ENCODE measurements around the gene RAD51B. TPM values are rescaled to one million over a fixed set of nuclear protein-coding genes. Genes with fewer than 3 reads are reported as not detected.

RAD51B gene
- total and polyA plus RNA-seq, 4 experiments from 2014 or later: 22.0 to 35.7 (median 31.4) TPM

GRCh38 chr14:68525516-68525915, 705.9 kb downstream of the RAD51B start:
- H3K27me3 Mint-ChIP-seq: no peaks in the 10 kb centered on the region
- Histone ChIP-seq H3K27me3 (ENCODE audit: insufficient read depth, low read length) (no peaks in the 10 kb centered on the region), H3K4me1 (ENCODE audit: insufficient read depth, low read length) (no peaks in the 10 kb centered on the region), H3K36me3 (ENCODE audit: insufficient read depth, low read length) (no peaks in the 10 kb centered on the region), H3K27ac (ENCODE audit: low read depth, low read length) (no peak overlapping the region), H3K9me3 (ENCODE audit: control insufficient read depth in 1 of 2, low read length in 2 of 2) (peaks cover 0 to 4% of the 10 kb centered on the region in 2 donors), H3K4me3 (ENCODE audit: low read length in 2 of 2) (no peak overlapping the region)
- H3K4me1 Mint-ChIP-seq: no peaks in the 10 kb centered on the region
- H3K27ac Mint-ChIP-seq: no peak overlapping the region
- H3K9me3 Mint-ChIP-seq: peaks cover 0 to 17% (median 13%) of the 10 kb centered on the region in 8 donors
- ChIA-PET CTCF (ENCODE audit: partially characterized antibody) (no interaction called here), POLR2A (ENCODE audit: partially characterized antibody) (no interaction called here)
- H3K4me3 Mint-ChIP-seq: no peak overlapping the region
- no peak for DNase-seq
- peaks cover 1 to 13% of the 10 kb centered on the region in 2 donors for H3K36me3 Mint-ChIP-seq
- intact Hi-C loops (cut with micrococcal nuclease): no loop called here

DNA sequence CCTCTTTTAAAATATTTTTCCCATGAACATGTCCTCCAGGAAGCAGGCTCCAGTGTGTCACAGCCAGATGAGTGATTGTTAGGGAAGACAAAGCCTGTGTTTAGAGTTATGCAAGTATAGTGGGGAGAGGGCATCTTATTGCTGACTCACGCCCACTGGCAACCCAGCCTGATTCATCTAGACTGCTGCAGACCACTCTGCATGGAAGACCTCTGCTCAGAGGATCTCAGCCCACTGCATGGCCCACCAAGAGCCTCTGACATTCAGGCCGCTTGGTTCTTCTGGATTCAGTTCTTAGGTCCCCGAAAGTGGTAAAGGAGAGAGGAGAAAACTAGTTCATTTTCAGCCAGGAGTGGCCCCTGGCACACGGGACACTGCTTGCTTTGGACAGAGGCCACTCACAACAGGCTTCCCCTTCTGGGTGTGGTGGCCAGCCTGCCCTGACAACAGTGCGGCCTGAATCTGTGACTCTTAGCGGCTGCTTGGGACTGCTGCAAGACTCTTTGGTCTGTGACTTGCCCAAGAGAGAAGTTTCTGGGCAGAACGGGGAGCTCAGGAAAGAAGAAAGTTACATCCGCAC, 707.0 kb downstream of the RAD51B start:
- peaks cover 0 to 23% (median 18%) of the 10 kb centered on the region in 8 donors for H3K9me3 Mint-ChIP-seq
- H3K27ac Mint-ChIP-seq: no peak overlapping the region
- H3K4me3 ChIP-seq (ENCODE audit: low read length in 2 of 2): no peak overlapping the region
- no peak overlapping the region for H3K27ac ChIP-seq (ENCODE audit: low read depth, low read length)
- POLR2A ChIA-PET (ENCODE audit: partially characterized antibody): interaction anchor here (1.1 kb wide), 1 partner anchor 20 kb away, joined by 3 read pairs; no protein-coding TSS in a partner anchor
- DNase-seq: no peak
- H3K4me3 Mint-ChIP-seq: no peak overlapping the region
- CTCF ChIA-PET (ENCODE audit: partially characterized antibody): no interaction called here
- peaks cover 0 to 4% of the 10 kb centered on the region in 2 donors for H3K9me3 ChIP-seq (ENCODE audit: control insufficient read depth in 1 of 2, low read length in 2 of 2)
- H3K36me3 Mint-ChIP-seq: peaks cover 1 to 17% of the 10 kb centered on the region in 2 donors
- no peaks in the 10 kb centered on the region for H3K27me3 ChIP-seq (ENCODE audit: insufficient read depth, low read length)
- intact Hi-C loops (cut with micrococcal nuclease): no loop called here
- no peaks in the 10 kb centered on the region for H3K36me3 ChIP-seq (ENCODE audit: insufficient read depth, low read length)
- no peaks in the 10 kb centered on the region for H3K4me1 ChIP-seq (ENCODE audit: insufficient read depth, low read length)
- H3K27me3 Mint-ChIP-seq: no peaks in the 10 kb centered on the region
- no peaks in the 10 kb centered on the region for H3K4me1 Mint-ChIP-seq

DNA sequence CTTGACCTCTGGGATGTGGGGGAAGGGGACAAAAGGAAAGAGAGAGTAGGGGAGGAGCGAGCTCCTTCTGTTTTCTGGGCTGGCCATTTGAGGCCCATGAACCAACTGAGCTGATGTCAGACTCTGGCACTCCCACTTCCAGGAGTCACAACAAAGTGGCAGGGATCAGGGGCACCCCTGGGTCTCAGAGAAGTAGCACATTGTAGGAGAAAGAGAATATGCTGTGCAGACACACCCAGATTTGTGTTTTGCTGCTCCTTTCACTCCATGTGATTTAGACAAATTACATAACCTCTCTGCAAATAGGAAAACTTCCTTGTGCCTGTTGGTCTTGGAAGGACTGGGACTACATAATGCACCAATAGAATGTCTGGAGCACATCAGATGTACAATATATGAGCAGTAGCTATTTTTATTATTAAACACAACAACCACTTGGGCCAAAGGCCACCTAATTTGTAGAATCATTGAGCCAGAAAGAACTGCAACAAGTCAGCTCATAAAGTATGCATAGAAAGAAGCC, 707.8 kb downstream of the RAD51B start:
- Histone ChIP-seq H3K27ac (ENCODE audit: low read depth, low read length) (no peak overlapping the region), H3K36me3 (ENCODE audit: insufficient read depth, low read length) (no peaks in the 10 kb centered on the region), H3K4me1 (ENCODE audit: insufficient read depth, low read length) (no peaks in the 10 kb centered on the region), H3K9me3 (ENCODE audit: control insufficient read depth in 1 of 2, low read length in 2 of 2) (peaks cover 0 to 4% of the 10 kb centered on the region in 2 donors), H3K27me3 (ENCODE audit: insufficient read depth, low read length) (no peaks in the 10 kb centered on the region), H3K4me3 (ENCODE audit: low read length in 2 of 2) (no peak overlapping the region)
- Mint-ChIP-seq H3K4me1 (no peaks in the 10 kb centered on the region), H3K27ac (no peak overlapping the region), H3K27me3 (no peaks in the 10 kb centered on the region), H3K4me3 (no peak overlapping the region), H3K9me3 (peaks cover 0 to 27% (median 21%) of the 10 kb centered on the region in 8 donors), H3K36me3 (peaks cover 1 to 17% of the 10 kb centered on the region in 2 donors)
- ChIA-PET CTCF (ENCODE audit: partially characterized antibody) (no interaction called here), POLR2A (ENCODE audit: partially characterized antibody) (interaction anchor here (1.1 kb wide), 1 partner anchor 20 kb away, joined by 3 read pairs; no protein-coding TSS in a partner anchor)
- intact Hi-C loops (cut with micrococcal nuclease): no loop called here
- DNase-seq: no peak

DNA sequence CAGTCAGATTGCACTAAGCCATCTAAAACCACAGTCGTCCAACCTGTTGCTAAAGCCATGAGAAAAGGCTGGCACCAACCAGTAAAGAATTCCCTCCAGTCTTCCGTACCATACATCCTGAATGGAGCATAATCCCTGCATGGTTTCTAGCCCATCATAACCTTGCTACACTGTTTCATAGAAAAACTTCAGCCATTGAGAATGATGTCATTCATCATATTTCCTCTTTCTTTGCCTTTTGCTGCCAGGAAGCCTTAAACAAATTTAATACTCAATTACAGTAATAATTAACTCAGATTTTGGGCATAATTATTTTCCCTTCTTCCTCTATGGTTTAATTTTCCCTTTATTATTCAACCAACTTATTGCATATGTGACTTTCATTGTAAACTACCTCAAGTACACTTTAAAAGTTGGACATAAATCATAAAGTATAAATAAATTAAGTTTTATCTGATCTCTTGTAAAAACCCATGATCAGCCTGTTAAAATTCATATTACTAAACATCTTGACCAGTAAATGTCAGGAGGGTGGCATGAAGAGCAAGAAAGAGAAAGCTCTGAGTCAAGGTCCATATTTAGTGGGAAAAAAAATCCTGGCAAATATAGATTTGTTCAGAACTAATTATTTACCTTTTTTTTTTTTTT, 708.6 kb downstream of the RAD51B start:
- Histone ChIP-seq H3K4me1 (ENCODE audit: insufficient read depth, low read length) (no peaks in the 10 kb centered on the region), H3K36me3 (ENCODE audit: insufficient read depth, low read length) (no peaks in the 10 kb centered on the region), H3K27ac (ENCODE audit: low read depth, low read length) (no peak overlapping the region), H3K4me3 (ENCODE audit: low read length in 2 of 2) (no peak overlapping the region), H3K9me3 (ENCODE audit: control insufficient read depth in 1 of 2, low read length in 2 of 2) (peaks cover 0 to 4% of the 10 kb centered on the region in 2 donors), H3K27me3 (ENCODE audit: insufficient read depth, low read length) (no peaks in the 10 kb centered on the region)
- no peak for DNase-seq
- ChIA-PET CTCF (ENCODE audit: partially characterized antibody) (no interaction called here), POLR2A (ENCODE audit: partially characterized antibody) (interaction anchor here (1.1 kb wide), 1 partner anchor 21 kb away, joined by 3 read pairs; no protein-coding TSS in a partner anchor)
- peaks cover 0 to 27% (median 21%) of the 10 kb centered on the region in 8 donors for H3K9me3 Mint-ChIP-seq
- no peak overlapping the region for H3K4me3 Mint-ChIP-seq
- no peaks in the 10 kb centered on the region for H3K27me3 Mint-ChIP-seq
- H3K4me1 Mint-ChIP-seq: no peaks in the 10 kb centered on the region
- H3K36me3 Mint-ChIP-seq: peaks cover 1 to 17% of the 10 kb centered on the region in 2 donors
- H3K27ac Mint-ChIP-seq: no peak overlapping the region
- intact Hi-C loops (cut with micrococcal nuclease): no loop called here

DNA sequence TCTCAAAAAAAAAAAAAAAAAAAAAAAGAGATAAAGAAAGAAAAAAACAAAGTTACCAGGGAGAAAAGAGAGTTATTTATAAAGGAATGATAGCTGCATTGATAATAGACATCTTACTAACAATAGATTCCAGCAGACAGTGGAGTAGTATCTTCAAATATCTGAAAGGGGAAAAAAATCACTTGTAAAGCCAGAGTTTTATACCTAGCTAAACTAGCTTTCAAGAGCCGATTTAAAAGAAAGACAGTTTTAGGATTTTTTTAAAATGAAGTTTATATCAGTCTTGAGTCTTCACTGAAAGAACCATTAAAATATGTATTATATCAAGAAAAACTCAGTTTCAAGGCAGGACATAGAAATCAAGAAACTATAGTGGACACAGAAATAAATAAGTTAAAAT, 710.9 kb downstream of the RAD51B start:
- H3K36me3 ChIP-seq (ENCODE audit: insufficient read depth, low read length): no peaks in the 10 kb centered on the region
- no peak for DNase-seq
- no peak overlapping the region for H3K4me3 Mint-ChIP-seq
- intact Hi-C loops (cut with micrococcal nuclease): no loop called here
- ChIA-PET POLR2A (ENCODE audit: partially characterized antibody) (interaction anchor here (1.2 kb wide), 1 partner anchor 255 kb away, joined by 3 read pairs; no protein-coding TSS in a partner anchor), CTCF (ENCODE audit: partially characterized antibody) (interaction anchor here (1.2 kb wide), 1 partner anchor 254 kb away, joined by 5 read pairs; no protein-coding TSS in a partner anchor)
- no peak overlapping the region for H3K27ac Mint-ChIP-seq
- peaks cover 0 to 9% (median 4%) of the 10 kb centered on the region in 4 donors for H3K4me1 Mint-ChIP-seq
- H3K27me3 Mint-ChIP-seq: no peaks in the 10 kb centered on the region
- H3K27me3 ChIP-seq (ENCODE audit: insufficient read depth, low read length): no peaks in the 10 kb centered on the region
- no peak overlapping the region for H3K27ac ChIP-seq (ENCODE audit: low read depth, low read length)
- peaks cover 0 to 27% (median 21%) of the 10 kb centered on the region in 8 donors for H3K9me3 Mint-ChIP-seq
- H3K9me3 ChIP-seq (ENCODE audit: control insufficient read depth in 1 of 2, low read length in 2 of 2): peaks cover 0 to 4% of the 10 kb centered on the region in 2 donors
- no peak overlapping the region for H3K4me3 ChIP-seq (ENCODE audit: low read length in 2 of 2)
- H3K4me1 ChIP-seq (ENCODE audit: insufficient read depth, low read length): no peaks in the 10 kb centered on the region
- H3K36me3 Mint-ChIP-seq: peaks cover 1 to 11% of the 10 kb centered on the region in 2 donors

GRCh38 chr14:68532496-68532895, 712.9 kb downstream of the RAD51B start:
- Mint-ChIP-seq H3K4me1 (peaks cover 0 to 9% (median 4%) of the 10 kb centered on the region in 4 donors), H3K27me3 (no peaks in the 10 kb centered on the region), H3K4me3 (no peak overlapping the region), H3K36me3 (peaks cover 1 to 11% of the 10 kb centered on the region in 2 donors), H3K9me3 (peaks cover 0 to 27% (median 21%) of the 10 kb centered on the region in 8 donors), H3K27ac (no peak overlapping the region)
- no peaks in the 10 kb centered on the region for H3K36me3 ChIP-seq (ENCODE audit: insufficient read depth, low read length)
- no peaks in the 10 kb centered on the region for H3K27me3 ChIP-seq (ENCODE audit: insufficient read depth, low read length)
- CTCF ChIA-PET (ENCODE audit: partially characterized antibody): no interaction called here
- no peaks in the 10 kb centered on the region for H3K4me1 ChIP-seq (ENCODE audit: insufficient read depth, low read length)
- POLR2A ChIA-PET (ENCODE audit: partially characterized antibody): no interaction called here
- no peak overlapping the region for H3K4me3 ChIP-seq (ENCODE audit: low read length in 2 of 2)
- DNase-seq: no peak
- intact Hi-C loops (cut with micrococcal nuclease): no loop called here
- no peak overlapping the region for H3K27ac ChIP-seq (ENCODE audit: low read depth, low read length)
- peaks cover 0 to 4% of the 10 kb centered on the region in 2 donors for H3K9me3 ChIP-seq (ENCODE audit: control insufficient read depth in 1 of 2, low read length in 2 of 2)

GRCh38 chr14:68534276-68534675, 714.7 kb downstream of the RAD51B start:
- no peak for DNase-seq
- intact Hi-C loops (cut with micrococcal nuclease): no loop called here
- CTCF ChIA-PET (ENCODE audit: partially characterized antibody): no interaction called here
- Histone ChIP-seq H3K27ac (ENCODE audit: low read depth, low read length) (no peak overlapping the region), H3K4me3 (ENCODE audit: low read length in 2 of 2) (no peak overlapping the region), H3K36me3 (ENCODE audit: insufficient read depth, low read length) (no peaks in the 10 kb centered on the region), H3K4me1 (ENCODE audit: insufficient read depth, low read length) (no peaks in the 10 kb centered on the region), H3K9me3 (ENCODE audit: control insufficient read depth in 1 of 2, low read length in 2 of 2) (peaks cover 0 to 4% of the 10 kb centered on the region in 2 donors), H3K27me3 (ENCODE audit: insufficient read depth, low read length) (no peaks in the 10 kb centered on the region)
- peaks cover 1 to 11% of the 10 kb centered on the region in 2 donors for H3K36me3 Mint-ChIP-seq
- peaks cover 0 to 9% (median 6%) of the 10 kb centered on the region in 4 donors for H3K4me1 Mint-ChIP-seq
- no peak overlapping the region for H3K27ac Mint-ChIP-seq
- H3K9me3 Mint-ChIP-seq: peaks cover 0 to 25% (median 20%) of the 10 kb centered on the region in 8 donors
- H3K4me3 Mint-ChIP-seq: no peak overlapping the region
- H3K27me3 Mint-ChIP-seq: no peaks in the 10 kb centered on the region
- POLR2A ChIA-PET (ENCODE audit: partially characterized antibody): no interaction called here

Data from CD4-positive, alpha-beta memory T cell (primary cell).